DND-41 (cell line): Measurements from ENCODE around the gene QSOX2.

Source experiments
- ATAC-seq: fragments of 200-7000 bp; cut with Tn5 transposase; 3 replicates; pipeline ENCODE4 v1.9.1; 2021; ENCODE audit warnings: low read depth; ENCODE audit not compliant: insufficient read depth
- DNase-seq: peaks from one replicate; pipeline ENCODE4 v3.0.0-alpha.2; 2020
- H2AFZ ChIP-seq: 2 replicates; pipeline ENCODE4 v1.6.0; 2012; ENCODE audit warnings: low read depth, low read length
- H3K27ac ChIP-seq: 2 replicates; pipeline ENCODE4 v1.5.1; 2012; ENCODE audit warnings: low read length, inconsistent platforms
- H3K27me3 ChIP-seq: fragments of 200-600 bp; sonication (generic); 2 replicates; pipeline ENCODE4 v1.6.0; 2012; ENCODE audit warnings: low read length, mild to moderate bottlenecking, inconsistent platforms; ENCODE audit not compliant: insufficient read depth, poor library complexity
- H3K36me3 ChIP-seq: 2 replicates; pipeline ENCODE4 v1.5.1; 2012; ENCODE audit warnings: low read length, inconsistent platforms; ENCODE audit not compliant: insufficient read depth
- H3K4me1 ChIP-seq: 2 replicates; pipeline ENCODE4 v1.5.1; 2012; ENCODE audit warnings: mild to moderate bottlenecking, low read length; ENCODE audit not compliant: insufficient read depth
- H3K4me2 ChIP-seq: 2 replicates; pipeline ENCODE4 v1.6.0; 2012; ENCODE audit warnings: mild to moderate bottlenecking, moderate library complexity, low read length, inconsistent platforms; ENCODE audit not compliant: insufficient read depth
- H3K4me3 ChIP-seq, 2 experiments: fragments of 200-600 bp in 1 of 2; shearing (Covaris generic) in 1 of 2; 2 replicates each; pipeline ENCODE4 v1.5.1; 2012 to 2016; ENCODE audit warnings: inconsistent platforms in 2 of 2, low read length in 2 of 2, mild to moderate bottlenecking in 2 of 2, low read depth in 1 of 2, moderate library complexity in 1 of 2
- H3K79me2 ChIP-seq: 2 replicates; pipeline ENCODE4 v1.6.0; 2012; ENCODE audit warnings: low read length, inconsistent platforms; ENCODE audit not compliant: insufficient read depth
- H3K9ac ChIP-seq: 2 replicates; pipeline ENCODE4 v1.6.0; 2012; ENCODE audit warnings: low read depth, mild to moderate bottlenecking, inconsistent platforms, low read length, moderate library complexity
- H3K9me3 ChIP-seq: 2 replicates; pipeline ENCODE4 v1.5.1; 2012; ENCODE audit warnings: low read length, moderate library complexity, mild to moderate bottlenecking, inconsistent platforms; ENCODE audit not compliant: insufficient read depth, severe bottlenecking
- H4K20me1 ChIP-seq: 2 replicates; pipeline ENCODE4 v1.6.0; 2012; ENCODE audit warnings: low read length; ENCODE audit not compliant: insufficient read depth
- CTCF ChIP-seq: IDR thresholded peaks from 2 replicates; pipeline ENCODE4 v1.5.1; 2012; ENCODE audit warnings: borderline replicate concordance, low read length, moderate library complexity, mild to moderate bottlenecking; ENCODE audit not compliant: poor library complexity, severe bottlenecking; ENCODE audit errors: extremely low read depth
- EZH2 ChIP-seq: IDR thresholded peaks from 3 replicates; pipeline ENCODE4 v1.6.1; 2012; ENCODE audit warnings: borderline replicate concordance, low read depth, mild to moderate bottlenecking, moderate library complexity, low read length, inconsistent platforms; ENCODE audit not compliant: severe bottlenecking

Gene QSOX2

GRCh38 chr9:136218673-136219072 lies 26.9 kb downstream of the QSOX2 start:
- no peak overlapping the region for H3K4me3 ChIP-seq
- no peak overlapping the region for H2AFZ ChIP-seq
- H3K27me3 ChIP-seq = no peaks in the 10 kb centered on the region
- H3K9ac ChIP-seq = no peak overlapping the region
- ATAC-seq = no peak
- no peak for TF ChIP-seq EZH2
- no peak for TF ChIP-seq CTCF
- peaks cover 83% of the 10 kb centered on the region for H3K36me3 ChIP-seq
- H3K4me1 ChIP-seq = no peaks in the 10 kb centered on the region
- H3K9me3 ChIP-seq = no peaks in the 10 kb centered on the region
- no peak for DNase-seq
- no peak overlapping the region for H3K27ac ChIP-seq
- no peak overlapping the region for H3K4me2 ChIP-seq
- peaks cover 14% of the 10 kb centered on the region for H4K20me1 ChIP-seq
- H3K79me2 ChIP-seq = no peaks in the 10 kb centered on the region; the same call in 1 of the 2 replicates

- no peak for DNase-seq
- no peak for ATAC-seq
- Histone ChIP-seq H3K27me3 (no peaks in the 10 kb centered on the region), H3K79me2 (no peaks in the 10 kb centered on the region; the same call in 1 of the 2 replicates), H3K9me3 (no peaks in the 10 kb centered on the region), H3K4me1 (no peaks in the 10 kb centered on the region), H2AFZ (no peak overlapping the region), H4K20me1 (peaks cover 14% of the 10 kb centered on the region), H3K36me3 (peaks cover 83% of the 10 kb centered on the region), H3K4me3 (no peak overlapping the region), H3K27ac (no peak overlapping the region), H3K9ac (no peak overlapping the region), H3K4me2 (no peak overlapping the region)
- no peak for TF ChIP-seq EZH2
- no peak for TF ChIP-seq CTCF
Measured at GRCh38 chr9:136218271-136218670, 27.3 kb downstream of the QSOX2 start.

- TF ChIP-seq CTCF (no peak), EZH2 (no peak)
- ATAC-seq (no peak), DNase-seq (no peak)
- H3K9ac ChIP-seq = no peak overlapping the region
- no peak overlapping the region for H2AFZ ChIP-seq
- no peaks in the 10 kb centered on the region for H3K79me2 ChIP-seq
- H3K9me3 ChIP-seq = no peaks in the 10 kb centered on the region
- H3K27ac ChIP-seq = no peak overlapping the region
- no peak overlapping the region for H3K4me2 ChIP-seq
- no peak overlapping the region for H3K4me3 ChIP-seq
- peaks cover 11% of the 10 kb centered on the region for H4K20me1 ChIP-seq
- H3K27me3 ChIP-seq = no peaks in the 10 kb centered on the region
- H3K36me3 ChIP-seq = peaks cover 77% of the 10 kb centered on the region
- no peaks in the 10 kb centered on the region for H3K4me1 ChIP-seq
Measured at GRCh38 chr9:136216541-136217244, 28.9 kb downstream of the QSOX2 start.
